Upper lobe of left lung (tissue), 4 donors: ENCODE data around the gene OLIG1.

Experiments used
- CTCF ChIP-seq, 6 experiments: fragments of 450-650 bp in 4 of 6; fragments of 200-600 bp in 2 of 6; sonication (generic) in 2 of 6; IDR thresholded peaks; one replicate each; pipeline ENCODE4 v1.5.1; 2016 to 2019; ENCODE audit warnings: antibody characterized with exemption in 6 of 6
- POLR2AphosphoS5 ChIP-seq, 2 donors: sonication (generic); formaldehyde crosslinking; IDR thresholded peaks; one replicate each; pipeline ENCODE4 v1.5.1; 2017; ENCODE audit warnings: antibody characterized with exemption in 2 of 2

DNA sequence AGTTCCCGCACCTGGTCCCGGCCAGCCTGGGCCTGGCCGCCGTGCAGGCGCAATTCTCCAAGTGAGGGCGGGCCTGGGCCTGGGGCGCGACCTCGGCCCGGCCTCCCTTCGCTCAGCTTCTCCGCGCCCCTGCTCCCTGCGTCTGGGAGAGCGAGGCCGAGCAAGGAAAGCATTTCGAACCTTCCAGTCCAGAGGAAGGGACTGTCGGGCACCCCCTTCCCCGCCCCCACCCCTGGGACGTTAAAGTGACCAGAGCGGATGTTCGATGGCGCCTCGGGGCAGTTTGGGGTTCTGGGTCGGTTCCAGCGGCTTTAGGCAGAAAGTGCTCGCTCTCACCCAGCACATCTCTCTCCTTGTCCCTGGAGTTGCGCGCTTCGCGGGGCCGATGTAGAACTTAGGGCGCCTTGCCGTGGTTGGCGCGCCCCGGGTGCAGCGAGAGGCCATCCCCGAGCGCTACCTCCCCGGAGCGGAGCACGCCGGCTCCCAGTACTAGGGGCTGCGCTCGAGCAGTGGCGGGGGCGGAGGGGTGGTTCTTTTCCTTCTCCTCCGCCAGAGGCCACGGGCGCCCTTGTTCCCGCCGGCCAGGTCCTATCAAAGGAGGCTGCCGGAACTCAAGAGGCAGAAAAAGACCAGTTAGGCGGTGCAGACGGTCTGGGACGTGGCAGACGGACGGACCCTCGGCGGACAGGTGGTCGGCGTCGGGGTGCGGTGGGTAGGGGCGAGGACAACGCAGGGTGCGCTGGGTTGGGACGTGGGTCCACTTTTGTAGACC lies 1.2 kb downstream of the OLIG1 start:
- TF ChIP-seq CTCF (IDR thresholded peaks at IDR 0.05) (no peak), POLR2AphosphoS5 (IDR thresholded peaks at IDR 0.05) (no peak)
